Measurements from ENCODE around the gene ADCY3. TPM values are rescaled to one million over a fixed set of nuclear protein-coding genes. Genes with fewer than 3 reads are reported as not detected.
A peak's percentile ranks its signal among the peaks of the same experiment; 100 is the strongest.

ADCY3 gene
- total RNA-seq, 1 donor from 2014 or later = 38.6 TPM

GRCh38 chr2:24855022-24855622 is 64.9 kb downstream of the ADCY3 start:
- peaks cover 4% of the 10 kb centered on the region for H3K36me3 Mint-ChIP-seq
- no peaks in the 10 kb centered on the region for H3K27me3 Mint-ChIP-seq (ENCODE audit: low read depth)
- TF ChIP-seq CTCF (IDR thresholded peaks at IDR 0.05; ENCODE audit: unreplicated experiment) = no peak
- H3K9me3 Mint-ChIP-seq = no peaks in the 10 kb centered on the region
- H3K4me3 Mint-ChIP-seq = no peak overlapping the region
- H3K27ac Mint-ChIP-seq = peak overlapping the region; percentile 2
- DNase-seq (ENCODE audit: low spot score in 2 of 2, unreplicated experiment in 2 of 2) = no peak
- H3K4me1 Mint-ChIP-seq = peaks cover 6% of the 10 kb centered on the region

- Mint-ChIP-seq H3K9me3 (no peaks in the 10 kb centered on the region), H3K4me3 (no peak overlapping the region), H3K27ac (no peak overlapping the region), H3K4me1 (peaks cover 6% of the 10 kb centered on the region), H3K27me3 (ENCODE audit: low read depth) (no peaks in the 10 kb centered on the region), H3K36me3 (peaks cover 4% of the 10 kb centered on the region)
- no peak for DNase-seq (ENCODE audit: low spot score in 2 of 2, unreplicated experiment in 2 of 2)
- TF ChIP-seq CTCF (IDR thresholded peaks at IDR 0.05; ENCODE audit: unreplicated experiment) = no peak
These were observed 66.0 kb downstream of the ADCY3 start for GRCh38 chr2:24853996-24854395.

- H3K9me3 Mint-ChIP-seq = no peaks in the 10 kb centered on the region
These were observed 67.0 kb downstream of the ADCY3 start for GRCh38 chr2:24853046-24853445.

GRCh38 chr2:24852431-24853020 is 67.5 kb downstream of the ADCY3 start:
- TF ChIP-seq CTCF (IDR thresholded peaks at IDR 0.05; ENCODE audit: unreplicated experiment) = no peak
- DNase-seq (ENCODE audit: low spot score in 2 of 2, unreplicated experiment in 2 of 2) = no peak
- no peaks in the 10 kb centered on the region for H3K27me3 Mint-ChIP-seq (ENCODE audit: low read depth)
- peaks cover 8% of the 10 kb centered on the region for H3K36me3 Mint-ChIP-seq
- no peaks in the 10 kb centered on the region for H3K9me3 Mint-ChIP-seq
- no peak overlapping the region for H3K4me3 Mint-ChIP-seq
- no peak overlapping the region for H3K27ac Mint-ChIP-seq
- H3K4me1 Mint-ChIP-seq = peaks cover 6% of the 10 kb centered on the region

More at GRCh38 chr2:24853046-24853445, 67.0 kb downstream of the ADCY3 start:
- Mint-ChIP-seq H3K36me3 (peaks cover 8% of the 10 kb centered on the region), H3K27me3 (ENCODE audit: low read depth) (no peaks in the 10 kb centered on the region), H3K4me3 (no peak overlapping the region), H3K4me1 (peaks cover 6% of the 10 kb centered on the region), H3K27ac (no peak overlapping the region)
- TF ChIP-seq CTCF (IDR thresholded peaks at IDR 0.05; ENCODE audit: unreplicated experiment) = no peak
- DNase-seq (ENCODE audit: low spot score in 2 of 2, unreplicated experiment in 2 of 2) = no peak

- peaks cover 8% of the 10 kb centered on the region for H3K36me3 Mint-ChIP-seq
- no peaks in the 10 kb centered on the region for H3K27me3 Mint-ChIP-seq (ENCODE audit: low read depth)
- no peak for DNase-seq (ENCODE audit: low spot score in 2 of 2, unreplicated experiment in 2 of 2)
- TF ChIP-seq CTCF (IDR thresholded peaks at IDR 0.05; ENCODE audit: unreplicated experiment) = no peak
- H3K27ac Mint-ChIP-seq = no peak overlapping the region
- peaks cover 4% of the 10 kb centered on the region for H3K9me3 Mint-ChIP-seq
- no peak overlapping the region for H3K4me3 Mint-ChIP-seq
- peaks cover 6% of the 10 kb centered on the region for H3K4me1 Mint-ChIP-seq
These were observed 68.0 kb downstream of the ADCY3 start for GRCh38 chr2:24852026-24852425.
